Loucy (cell line): Measurements from ENCODE around the gene DUS3L.

Experiments used
- H2AFZ ChIP-seq: fragments of 200-600 bp; sonication (generic); 2 replicates; pipeline ENCODE4 v1.6.0; 2016; ENCODE audit warnings: antibody characterized with exemption, mild to moderate bottlenecking, low read length, moderate library complexity
- H3F3A ChIP-seq: fragments of 200-600 bp; 2 replicates; pipeline ENCODE4 v1.6.0; 2016; ENCODE audit warnings: antibody characterized with exemption, low read depth, mild to moderate bottlenecking
- H3K27me3 ChIP-seq: fragments of 200-600 bp; sonication (generic); 2 replicates; pipeline ENCODE4 v1.6.1; 2014; ENCODE audit warnings: low read length, mild to moderate bottlenecking; ENCODE audit not compliant: insufficient read depth, poor library complexity, severe bottlenecking
- H3K36me3 ChIP-seq: fragments of 200-600 bp; sonication (generic); 2 replicates; pipeline ENCODE4 v1.6.1; 2016; ENCODE audit warnings: low read length; ENCODE audit not compliant: insufficient read depth
- H3K4me1 ChIP-seq: fragments of 200-600 bp; sonication (generic); 2 replicates; pipeline ENCODE4 v1.5.1; 2014; ENCODE audit warnings: low read length, mild to moderate bottlenecking; ENCODE audit not compliant: insufficient read depth, poor library complexity, severe bottlenecking
- H3K4me2 ChIP-seq: fragments of 200-600 bp; sonication (generic); 2 replicates; pipeline ENCODE4 v1.6.0; 2014; ENCODE audit warnings: antibody characterized with exemption, low read length, low read depth, mild to moderate bottlenecking; ENCODE audit not compliant: poor library complexity, severe bottlenecking
- H3K4me3 ChIP-seq: fragments of 200-600 bp; sonication (generic); 2 replicates; pipeline ENCODE4 v1.5.1; 2014; ENCODE audit warnings: low read length, mild to moderate bottlenecking, mixed read lengths; ENCODE audit not compliant: poor library complexity, severe bottlenecking
- H3K79me2 ChIP-seq: fragments of 200-600 bp; sonication (generic); 2 replicates; pipeline ENCODE4 v1.6.1; 2014; ENCODE audit warnings: low read length; ENCODE audit not compliant: insufficient read depth
- H3K9ac ChIP-seq: fragments of 200-600 bp; sonication (generic); 2 replicates; pipeline ENCODE4 v1.6.0; 2014; ENCODE audit warnings: mild to moderate bottlenecking, low read depth, low read length, moderate library complexity; ENCODE audit not compliant: poor library complexity, severe bottlenecking
- H3K9me2 ChIP-seq: fragments of 200-600 bp; sonication (generic); replicated peaks from 2 replicates; pipeline ENCODE4 v1.6.1; 2016; ENCODE audit warnings: low read depth, low read length, mixed read lengths
- H3K9me3 ChIP-seq: fragments of 200-600 bp; sonication (generic); 2 replicates; pipeline ENCODE4 v1.6.1; 2014; ENCODE audit warnings: mild to moderate bottlenecking, antibody characterized with exemption, low read length, low read depth; ENCODE audit not compliant: insufficient read depth
- H4K20me1 ChIP-seq: fragments of 200-600 bp; sonication (generic); 2 replicates; pipeline ENCODE4 v1.6.0; 2014; ENCODE audit warnings: antibody characterized with exemption, low read length, mild to moderate bottlenecking; ENCODE audit not compliant: insufficient read depth, poor library complexity, severe bottlenecking
- EZH2phosphoT487 ChIP-seq: fragments of 200-600 bp; IDR thresholded peaks from 2 replicates; pipeline ENCODE4 v1.6.1; 2018; ENCODE audit warnings: antibody characterized with exemption, mild to moderate bottlenecking, moderate library complexity, borderline replicate concordance
- TF ChIP-seq, protein P1 (sequence below): fragments of 200-600 bp; sonication (generic); conservative IDR thresholded peaks from 2 replicates; pipeline ENCODE4 v1.5.1; 2014; ENCODE audit warnings: mild to moderate bottlenecking, antibody characterized with exemption, low read length

The DUS3L gene

DNA sequence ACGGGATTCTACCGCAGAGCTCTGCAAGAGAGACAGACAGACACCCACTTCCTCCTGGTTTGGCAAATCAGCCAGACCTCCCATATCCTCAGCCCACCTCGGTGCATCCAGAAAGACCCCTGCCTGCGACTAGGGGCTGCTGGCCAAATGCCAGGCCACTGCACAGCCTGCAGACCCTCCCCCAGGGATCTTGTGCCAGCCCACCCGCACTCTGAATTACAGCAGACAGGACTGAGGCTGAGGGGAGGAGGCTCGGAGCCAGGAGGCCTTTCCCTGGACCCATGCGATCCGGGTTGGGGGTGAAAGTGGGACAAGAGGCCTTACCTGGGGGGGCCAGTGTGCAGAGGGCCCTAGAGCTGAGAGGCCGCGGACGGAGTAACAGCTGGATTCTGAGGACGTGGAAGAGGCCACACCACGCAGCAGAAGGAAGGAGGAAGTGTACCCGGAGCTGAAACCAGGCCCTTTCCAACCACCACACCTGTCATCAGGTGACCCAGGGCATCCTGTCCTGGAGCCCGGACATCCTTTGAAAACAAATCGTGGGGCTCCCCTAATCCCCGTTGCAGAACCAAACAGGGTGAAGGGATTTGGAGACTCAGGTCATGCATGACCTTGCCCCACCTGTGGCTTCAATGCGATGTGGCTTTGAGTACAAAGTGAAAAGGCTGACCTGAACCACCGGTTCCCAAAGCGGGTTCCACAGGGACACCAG lies 47.5 kb upstream of the DUS3L start:
- H3K36me3 ChIP-seq, result no peaks in the 10 kb centered on the region
- H2AFZ ChIP-seq, result no peak overlapping the region
- H3K9ac ChIP-seq, result no peak overlapping the region
- H3K4me1 ChIP-seq, result peaks cover 13% of the 10 kb centered on the region
- no peaks in the 10 kb centered on the region for H3K9me3 ChIP-seq
- H3K9me2 ChIP-seq, result no peaks in the 10 kb centered on the region
- H3F3A ChIP-seq, result no peaks in the 10 kb centered on the region
- H3K79me2 ChIP-seq, result no peaks in the 10 kb centered on the region
- no peaks in the 10 kb centered on the region for H3K27me3 ChIP-seq
- H4K20me1 ChIP-seq, result no peaks in the 10 kb centered on the region
- no peak overlapping the region for H3K4me2 ChIP-seq
- H3K4me3 ChIP-seq, result no peak overlapping the region
- no peak for TF ChIP-seq EZH2phosphoT487
- TF ChIP-seq, protein P1, sequence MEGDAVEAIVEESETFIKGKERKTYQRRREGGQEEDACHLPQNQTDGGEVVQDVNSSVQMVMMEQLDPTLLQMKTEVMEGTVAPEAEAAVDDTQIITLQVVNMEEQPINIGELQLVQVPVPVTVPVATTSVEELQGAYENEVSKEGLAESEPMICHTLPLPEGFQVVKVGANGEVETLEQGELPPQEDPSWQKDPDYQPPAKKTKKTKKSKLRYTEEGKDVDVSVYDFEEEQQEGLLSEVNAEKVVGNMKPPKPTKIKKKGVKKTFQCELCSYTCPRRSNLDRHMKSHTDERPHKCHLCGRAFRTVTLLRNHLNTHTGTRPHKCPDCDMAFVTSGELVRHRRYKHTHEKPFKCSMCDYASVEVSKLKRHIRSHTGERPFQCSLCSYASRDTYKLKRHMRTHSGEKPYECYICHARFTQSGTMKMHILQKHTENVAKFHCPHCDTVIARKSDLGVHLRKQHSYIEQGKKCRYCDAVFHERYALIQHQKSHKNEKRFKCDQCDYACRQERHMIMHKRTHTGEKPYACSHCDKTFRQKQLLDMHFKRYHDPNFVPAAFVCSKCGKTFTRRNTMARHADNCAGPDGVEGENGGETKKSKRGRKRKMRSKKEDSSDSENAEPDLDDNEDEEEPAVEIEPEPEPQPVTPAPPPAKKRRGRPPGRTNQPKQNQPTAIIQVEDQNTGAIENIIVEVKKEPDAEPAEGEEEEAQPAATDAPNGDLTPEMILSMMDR, result no peak

- Histone ChIP-seq H3K27me3 (no peaks in the 10 kb centered on the region), H2AFZ (no peak overlapping the region), H3K4me3 (no peak overlapping the region), H4K20me1 (no peaks in the 10 kb centered on the region), H3K4me2 (no peak overlapping the region), H3K4me1 (peaks cover 13% of the 10 kb centered on the region), H3K9ac (no peak overlapping the region), H3K36me3 (no peaks in the 10 kb centered on the region), H3K9me2 (no peaks in the 10 kb centered on the region), H3K9me3 (no peaks in the 10 kb centered on the region), H3K79me2 (no peaks in the 10 kb centered on the region), H3F3A (no peaks in the 10 kb centered on the region)
- TF ChIP-seq, protein P1, result no peak
- TF ChIP-seq EZH2phosphoT487, result no peak
Observed at GRCh38 chr19:5837761-5838352, 46.9 kb upstream of the DUS3L start.

GRCh38 chr19:5832527-5833216 lies 41.7 kb upstream of the DUS3L start:
- Histone ChIP-seq H3K9me3 (no peaks in the 10 kb centered on the region), H3K27me3 (no peaks in the 10 kb centered on the region), H3F3A (no peaks in the 10 kb centered on the region), H3K36me3 (no peaks in the 10 kb centered on the region), H4K20me1 (no peaks in the 10 kb centered on the region), H3K9me2 (no peaks in the 10 kb centered on the region), H3K79me2 (no peaks in the 10 kb centered on the region), H3K4me2 (no peak overlapping the region), H3K9ac (no peak overlapping the region), H3K4me1 (no peaks in the 10 kb centered on the region), H2AFZ (no peak overlapping the region), H3K4me3 (no peak overlapping the region)
- TF ChIP-seq, protein P1, result no peak
- TF ChIP-seq EZH2phosphoT487, result no peak
